Fibroblast of skin of left biceps (primary cell): Measurements from ENCODE around the gene GAS7.

ENCODE experiments used
- DNase-seq, 2 experiments: peaks; one replicate each; pipeline ENCODE4 v3.0.0-alpha.2; 2013; ENCODE audit warnings: low read depth in 2 of 2

GAS7 gene

GRCh38 chr17:10198509-10199249 lies at the start of gene GAS7:
GAS7 (minus strand) TSS chr17:10198606.
- no peak for DNase-seq

DNA sequence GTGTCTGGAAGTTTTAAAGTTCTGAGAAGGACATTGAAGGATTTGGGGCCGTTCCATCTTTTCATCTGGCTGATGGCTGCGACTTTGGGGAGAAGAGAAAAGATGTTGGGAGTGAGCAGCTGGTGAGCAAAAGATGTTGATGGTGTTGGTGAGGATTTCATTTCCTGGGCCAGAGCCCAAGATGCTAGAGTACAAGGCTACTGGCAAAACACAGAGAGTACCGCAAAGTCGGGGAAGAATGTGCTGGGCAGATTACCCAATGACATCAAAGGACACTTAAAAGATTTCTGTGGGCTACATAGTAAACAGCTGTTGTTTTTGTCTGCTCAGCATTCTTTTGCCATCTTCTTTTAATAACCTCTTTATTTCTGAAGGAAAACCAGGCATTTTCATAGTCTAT lies 49.4 kb upstream of the GAS7 start:
- peak in 1 of 2 experiments; percentile 36 for DNase-seq

DNA sequence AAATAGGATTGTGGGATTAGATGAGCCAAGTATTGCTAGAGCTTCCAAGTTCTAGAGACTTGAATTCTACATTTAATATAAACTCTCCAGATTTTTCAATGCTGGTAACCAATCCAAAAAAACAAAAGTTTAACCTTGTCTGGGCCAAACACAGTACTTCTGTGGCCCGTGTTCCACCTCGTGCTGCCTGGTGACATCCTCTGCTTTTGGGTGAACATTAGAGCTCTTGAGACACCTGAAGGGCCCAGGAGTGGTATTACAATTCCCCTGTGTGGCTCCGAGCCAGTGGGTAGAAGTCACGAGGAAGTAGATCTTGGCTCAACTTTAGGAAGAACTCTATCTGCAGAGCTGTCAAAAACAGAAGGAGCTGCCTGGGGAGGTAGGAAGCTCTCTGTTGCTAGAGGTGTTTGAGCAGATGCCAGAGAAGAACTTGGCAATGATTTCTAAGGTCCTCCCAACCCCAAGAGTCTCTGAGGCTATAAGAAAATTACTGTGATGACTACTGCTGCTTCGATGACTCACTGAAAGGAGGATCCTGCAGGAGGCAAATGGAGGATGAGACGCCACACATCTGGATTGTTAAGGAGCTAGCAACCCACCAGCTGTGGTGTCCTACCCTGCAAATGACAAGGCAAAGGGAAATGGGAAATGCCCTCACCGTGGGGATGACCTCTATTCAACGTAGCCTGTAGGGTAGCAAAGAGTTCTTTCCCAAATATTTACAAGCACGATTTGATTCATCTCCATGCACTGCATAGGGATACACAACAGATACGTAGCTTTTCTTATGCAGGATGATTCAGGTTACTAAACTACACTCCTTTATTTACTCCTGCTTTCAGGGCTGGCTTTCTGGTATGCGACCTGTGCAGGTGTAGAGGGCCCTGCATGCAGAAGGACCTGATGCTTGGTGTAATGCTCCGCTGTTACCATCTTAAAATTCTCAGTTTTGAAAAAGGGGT lies 45.8 kb upstream of the GAS7 start:
- peak; percentile 68 to 77 for DNase-seq

DNA sequence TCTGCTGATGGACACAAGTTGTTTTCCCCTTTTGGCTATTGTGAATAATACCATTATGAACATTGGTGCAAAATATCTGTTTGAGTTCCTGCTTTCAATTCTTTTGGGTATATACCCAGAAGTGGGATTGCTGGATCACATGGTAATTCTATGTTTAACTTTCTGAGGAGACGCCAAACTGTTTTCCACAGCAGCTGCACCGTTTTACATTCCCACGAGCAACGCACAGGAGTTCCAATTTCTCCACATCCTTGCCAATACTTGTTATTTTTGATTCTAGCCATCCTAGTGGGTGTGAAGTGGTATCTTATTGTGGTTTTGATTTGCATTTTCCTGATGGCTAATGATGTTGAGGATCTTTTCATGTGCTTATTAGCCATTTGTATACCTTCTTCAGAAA lies 43.4 kb upstream of the GAS7 start:
- DNase-seq: no peak

DNA sequence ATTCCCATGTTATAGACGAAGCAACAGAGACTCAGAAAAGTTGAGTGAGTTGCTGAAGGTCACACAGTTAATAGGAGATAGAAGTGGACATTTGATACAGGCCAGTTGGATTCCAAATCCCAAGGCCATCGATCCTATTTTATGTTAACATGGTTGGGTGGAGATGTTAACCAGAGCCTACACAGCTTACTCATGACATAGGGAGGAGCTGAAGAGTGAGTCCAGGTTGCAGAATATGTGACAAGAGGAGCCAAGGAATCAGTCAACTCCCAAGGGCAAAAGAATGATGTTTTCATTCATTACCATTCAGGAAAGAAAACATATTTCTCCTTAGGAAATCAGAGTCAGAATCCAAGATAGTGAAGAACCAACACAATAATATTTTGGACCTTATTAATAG lies 40.3 kb upstream of the GAS7 start:
- DNase-seq: no peak

DNA sequence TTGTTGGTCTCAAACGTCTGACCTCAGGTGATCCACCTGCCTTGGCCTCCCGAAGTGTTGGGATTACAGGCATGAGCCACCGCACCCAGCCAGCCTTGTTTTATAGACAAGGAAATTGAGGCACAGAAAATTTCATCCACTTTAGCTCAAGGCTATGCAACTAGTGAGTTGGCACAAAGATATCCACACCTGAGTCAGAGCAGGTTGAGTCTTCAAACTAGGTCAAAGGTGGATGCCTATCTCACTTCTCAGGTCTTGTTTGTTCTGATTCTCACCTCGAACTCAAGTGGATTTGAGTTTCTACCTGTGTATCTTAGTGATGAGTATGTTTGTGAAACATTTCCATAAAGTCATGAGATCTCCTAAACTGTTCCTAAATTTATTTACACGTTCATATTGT lies 35.6 kb upstream of the GAS7 start:
- no peak for DNase-seq

DNA sequence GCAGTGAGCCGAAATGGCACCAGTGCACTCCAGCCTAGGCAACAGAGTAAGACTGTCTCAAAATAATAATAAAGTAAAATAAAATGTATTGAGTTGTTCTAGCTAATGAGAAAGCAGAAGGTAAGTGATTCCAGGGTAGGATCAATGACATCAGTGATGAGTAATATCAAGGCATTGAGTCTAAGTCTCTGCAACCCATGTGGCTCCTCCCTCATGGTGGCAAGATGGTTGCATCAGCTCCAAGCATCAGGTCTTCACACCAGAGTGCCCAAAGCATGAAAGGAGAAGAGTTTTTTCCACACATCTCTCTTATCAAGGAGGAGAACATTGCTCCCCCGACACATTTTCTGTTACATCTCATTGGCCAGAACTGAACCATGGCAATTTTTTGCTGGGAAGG lies 34.8 kb upstream of the GAS7 start:
- no peak for DNase-seq

GRCh38 chr17:10229181-10229580 lies 30.8 kb upstream of the GAS7 start:
- DNase-seq: no peak

DNA sequence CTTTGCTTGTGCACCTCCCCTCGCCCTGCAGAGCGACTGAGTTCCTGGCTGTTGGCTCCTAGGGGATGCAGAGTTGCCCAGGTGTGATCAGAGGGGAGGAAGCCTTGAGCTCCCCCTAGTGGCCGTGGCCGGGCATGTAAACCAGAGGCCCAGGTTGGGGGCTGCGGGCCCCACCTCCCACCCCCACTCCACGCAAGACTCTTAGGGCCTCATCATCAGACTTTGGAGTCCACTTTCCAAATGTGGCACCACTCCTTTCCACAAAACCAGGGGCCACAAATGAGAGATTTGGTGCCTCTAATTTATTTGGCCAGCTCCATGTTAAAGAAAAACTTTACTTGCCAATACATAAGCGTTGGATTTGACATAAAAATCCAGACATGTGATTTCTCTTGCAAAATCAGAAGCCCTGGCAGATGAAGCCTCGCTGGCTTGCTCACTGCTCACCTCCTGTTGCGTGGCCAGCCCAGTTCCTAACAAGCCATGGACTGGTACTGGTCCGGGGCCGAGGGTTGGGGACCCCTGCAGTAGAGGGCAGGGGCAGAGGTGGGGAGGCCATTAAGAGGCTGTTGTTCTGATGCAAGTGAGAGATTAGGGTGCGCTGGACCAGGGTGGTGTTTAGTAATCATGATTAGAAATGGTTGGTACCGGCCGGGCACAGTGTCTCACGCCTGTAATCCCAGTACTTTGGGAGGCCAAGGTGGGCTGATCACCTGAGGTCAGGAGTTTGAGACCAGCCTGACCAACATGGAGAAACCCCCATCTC lies 28.7 kb upstream of the GAS7 start:
- DNase-seq: no peak

GRCh38 chr17:10224582-10225195 lies 26.3 kb upstream of the GAS7 start:
- no peak for DNase-seq

- no peak for DNase-seq
Measured at GRCh38 chr17:10219193-10219592, 20.8 kb upstream of the GAS7 start.

DNA sequence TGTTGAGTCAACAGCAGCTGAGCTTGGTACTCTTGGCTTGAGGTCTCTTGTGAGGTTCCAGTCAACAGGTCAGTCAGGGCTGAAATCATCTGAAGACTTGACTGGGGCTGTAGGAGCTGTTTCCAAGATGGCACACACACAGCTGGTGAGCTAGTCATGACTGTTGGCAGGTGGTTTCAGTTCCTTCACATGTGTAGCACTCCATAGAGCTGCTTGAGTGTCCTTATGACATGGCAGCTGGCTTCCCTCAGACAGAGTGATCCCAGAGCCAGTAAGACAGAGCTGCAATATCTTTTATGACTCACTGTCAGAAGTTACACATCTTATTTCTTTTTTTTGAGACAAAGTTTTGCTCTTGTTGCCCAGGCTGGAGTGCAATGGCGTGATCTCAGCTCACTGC lies 19.5 kb upstream of the GAS7 start:
- DNase-seq: no peak

- DNase-seq: no peak
Measured at GRCh38 chr17:10216213-10216938, 18.0 kb upstream of the GAS7 start.

- DNase-seq: no peak
Measured at GRCh38 chr17:10215286-10215685, 16.9 kb upstream of the GAS7 start.

GRCh38 chr17:10211666-10212065 lies 13.3 kb upstream of the GAS7 start:
- no peak for DNase-seq

- peak in 1 of 2 experiments; percentile 49 for DNase-seq
Measured at GRCh38 chr17:10210151-10210574, 11.8 kb upstream of the GAS7 start.

DNA sequence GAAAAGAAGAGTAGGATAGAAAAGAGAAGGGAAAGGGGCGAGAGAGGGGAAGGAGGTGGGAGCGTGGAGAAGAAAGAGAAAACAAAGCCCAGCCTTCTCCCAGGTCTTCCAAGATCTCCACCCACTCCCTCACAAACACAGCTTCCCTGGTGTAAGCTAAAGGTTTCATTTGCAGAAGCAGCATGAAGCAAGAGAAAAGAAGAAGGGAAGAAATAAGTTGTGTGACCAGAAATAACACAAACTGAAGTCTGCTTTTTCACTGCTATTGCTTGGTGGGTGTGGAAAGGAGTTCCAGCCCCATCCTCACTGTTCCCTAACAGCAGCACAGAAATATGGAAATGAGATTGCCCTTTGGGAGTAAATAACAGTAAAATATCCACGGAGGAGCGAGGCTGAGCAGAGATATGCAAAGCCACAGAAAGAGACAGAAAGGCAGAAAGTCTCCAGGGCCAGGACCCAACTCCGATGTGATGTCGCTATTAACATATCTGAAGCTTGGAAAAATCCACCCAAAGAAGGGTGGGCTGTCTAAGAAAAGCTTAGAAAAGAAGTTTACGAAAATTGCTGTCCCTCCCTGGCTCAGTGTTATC lies 10.3 kb upstream of the GAS7 start:
- no peak for DNase-seq

DNA sequence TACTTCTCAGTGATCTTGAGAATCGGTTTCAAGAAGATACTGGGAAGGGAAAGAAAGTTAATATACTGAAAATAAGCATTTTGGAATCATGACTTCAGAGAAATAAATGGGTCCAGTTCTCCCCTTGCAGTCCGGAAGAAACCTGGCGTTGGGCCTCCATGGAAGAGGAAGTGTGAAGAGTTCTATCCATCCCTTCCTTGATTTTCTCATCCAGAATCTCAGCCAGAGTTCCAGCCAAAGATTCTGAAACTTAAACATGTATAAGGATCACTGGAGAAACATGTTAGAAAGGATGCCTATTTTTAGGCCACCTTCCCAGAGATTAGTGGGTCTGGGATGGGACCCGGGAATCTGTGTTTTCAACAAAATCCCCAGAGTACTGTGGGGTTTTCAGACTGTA lies 8.7 kb upstream of the GAS7 start:
- no peak for DNase-seq

GRCh38 chr17:10205549-10206185 lies 7.3 kb upstream of the GAS7 start:
- no peak for DNase-seq

DNA sequence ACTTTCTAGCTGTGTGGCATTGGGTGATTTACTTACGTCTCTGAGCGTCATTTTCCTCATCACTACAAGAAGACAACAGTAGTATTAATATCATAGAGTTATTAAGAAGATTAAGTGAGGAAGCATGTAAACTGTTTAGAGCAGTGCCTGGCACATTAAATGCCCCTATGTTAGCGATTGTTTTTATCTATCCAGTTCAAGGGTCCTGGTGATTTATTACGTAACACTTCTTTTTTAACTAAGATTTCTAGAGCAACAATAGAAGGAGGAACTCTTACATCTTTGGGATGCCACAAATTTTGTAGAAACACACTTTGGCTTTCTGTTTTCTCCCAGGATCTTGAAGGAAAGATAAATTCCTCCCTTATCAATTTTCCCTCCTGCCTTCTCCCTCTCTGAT lies 3.3 kb upstream of the GAS7 start:
- DNase-seq: no peak
